ENCODE measurements around the gene WDR70. TPM values are rescaled to one million over a fixed set of nuclear protein-coding genes. Genes with fewer than 3 reads are reported as not detected.
"Not testable (repeated sequence)": the region's sequence is repeated elsewhere in the genome, so short reads cannot be mapped to it uniquely, and the experiment has no call there.

WDR70 gene
- total RNA-seq, 1 experiment from 2014 or later = 30.0 TPM

DNA sequence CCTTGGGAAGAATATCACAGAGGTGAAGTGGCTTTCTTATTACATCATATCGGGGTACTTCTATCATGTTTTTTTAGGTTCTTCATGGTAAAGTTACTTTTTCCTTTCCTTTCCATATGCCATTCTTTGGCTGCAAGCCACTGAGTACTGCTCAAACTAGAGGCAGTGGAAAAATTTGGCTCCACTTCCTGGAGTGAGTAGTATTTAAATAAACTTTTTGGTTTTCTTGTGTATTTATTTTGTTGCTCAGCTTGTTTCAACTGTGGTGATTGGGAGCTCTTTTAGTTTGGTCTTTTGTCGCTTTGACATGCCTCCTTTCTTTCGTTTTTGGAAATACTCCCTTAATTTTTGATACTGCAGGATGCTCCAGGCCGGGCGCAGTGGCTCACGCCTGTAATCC, 69.8 kb downstream of the WDR70 start:
- Mint-ChIP-seq H3K36me3 (ENCODE audit: insufficient read depth, unreplicated experiment) (no peaks in the 10 kb centered on the region), H3K4me3 (ENCODE audit: low read depth, unreplicated experiment) (no peak overlapping the region), H3K27ac (ENCODE audit: unreplicated experiment) (no peak overlapping the region), H3K27me3 (ENCODE audit: unreplicated experiment) (no peaks in the 10 kb centered on the region), H3K4me1 (ENCODE audit: low read depth, unreplicated experiment) (no peaks in the 10 kb centered on the region), H3K9me3 (ENCODE audit: low read depth, unreplicated experiment) (no peaks in the 10 kb centered on the region)
- no TSS peak for BruUV-seq (replicated peaks)
- intact Hi-C loops (cut with micrococcal nuclease; ENCODE audit: unreplicated experiment) = no loop called here
- no peak for DNase-seq
- CTCF ChIA-PET = no interaction called here
- TF ChIP-seq, protein P1, sequence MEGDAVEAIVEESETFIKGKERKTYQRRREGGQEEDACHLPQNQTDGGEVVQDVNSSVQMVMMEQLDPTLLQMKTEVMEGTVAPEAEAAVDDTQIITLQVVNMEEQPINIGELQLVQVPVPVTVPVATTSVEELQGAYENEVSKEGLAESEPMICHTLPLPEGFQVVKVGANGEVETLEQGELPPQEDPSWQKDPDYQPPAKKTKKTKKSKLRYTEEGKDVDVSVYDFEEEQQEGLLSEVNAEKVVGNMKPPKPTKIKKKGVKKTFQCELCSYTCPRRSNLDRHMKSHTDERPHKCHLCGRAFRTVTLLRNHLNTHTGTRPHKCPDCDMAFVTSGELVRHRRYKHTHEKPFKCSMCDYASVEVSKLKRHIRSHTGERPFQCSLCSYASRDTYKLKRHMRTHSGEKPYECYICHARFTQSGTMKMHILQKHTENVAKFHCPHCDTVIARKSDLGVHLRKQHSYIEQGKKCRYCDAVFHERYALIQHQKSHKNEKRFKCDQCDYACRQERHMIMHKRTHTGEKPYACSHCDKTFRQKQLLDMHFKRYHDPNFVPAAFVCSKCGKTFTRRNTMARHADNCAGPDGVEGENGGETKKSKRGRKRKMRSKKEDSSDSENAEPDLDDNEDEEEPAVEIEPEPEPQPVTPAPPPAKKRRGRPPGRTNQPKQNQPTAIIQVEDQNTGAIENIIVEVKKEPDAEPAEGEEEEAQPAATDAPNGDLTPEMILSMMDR (IDR thresholded peaks at IDR 0.05; ENCODE audit: unreplicated experiment) = no peak

GRCh38 chr5:37451991-37452390, 72.9 kb downstream of the WDR70 start:
- CTCF ChIA-PET; H3K27me3 Mint-ChIP-seq (ENCODE audit: unreplicated experiment); intact Hi-C loops (cut with micrococcal nuclease; ENCODE audit: unreplicated experiment); H3K27ac Mint-ChIP-seq (ENCODE audit: unreplicated experiment); DNase-seq; H3K9me3 Mint-ChIP-seq (ENCODE audit: low read depth, unreplicated experiment); BruUV-seq (replicated peaks); H3K4me1 Mint-ChIP-seq (ENCODE audit: low read depth, unreplicated experiment); H3K36me3 Mint-ChIP-seq (ENCODE audit: insufficient read depth, unreplicated experiment); H3K4me3 Mint-ChIP-seq (ENCODE audit: low read depth, unreplicated experiment): not testable (repeated sequence)

- BruUV-seq (replicated peaks); H3K27me3 Mint-ChIP-seq (ENCODE audit: unreplicated experiment); H3K9me3 Mint-ChIP-seq (ENCODE audit: low read depth, unreplicated experiment); H3K36me3 Mint-ChIP-seq (ENCODE audit: insufficient read depth, unreplicated experiment); intact Hi-C loops (cut with micrococcal nuclease; ENCODE audit: unreplicated experiment); H3K27ac Mint-ChIP-seq (ENCODE audit: unreplicated experiment); CTCF ChIA-PET; H3K4me3 Mint-ChIP-seq (ENCODE audit: low read depth, unreplicated experiment); H3K4me1 Mint-ChIP-seq (ENCODE audit: low read depth, unreplicated experiment); DNase-seq: not testable (repeated sequence)
These were observed 74.1 kb downstream of the WDR70 start for GRCh38 chr5:37453252-37453651.

GRCh38 chr5:37454402-37455055, 75.4 kb downstream of the WDR70 start:
- intact Hi-C loops (cut with micrococcal nuclease; ENCODE audit: unreplicated experiment); H3K36me3 Mint-ChIP-seq (ENCODE audit: insufficient read depth, unreplicated experiment); DNase-seq; H3K4me1 Mint-ChIP-seq (ENCODE audit: low read depth, unreplicated experiment); CTCF ChIA-PET; H3K9me3 Mint-ChIP-seq (ENCODE audit: low read depth, unreplicated experiment); BruUV-seq (replicated peaks); H3K4me3 Mint-ChIP-seq (ENCODE audit: low read depth, unreplicated experiment); H3K27me3 Mint-ChIP-seq (ENCODE audit: unreplicated experiment); H3K27ac Mint-ChIP-seq (ENCODE audit: unreplicated experiment): not testable (repeated sequence)

DNA sequence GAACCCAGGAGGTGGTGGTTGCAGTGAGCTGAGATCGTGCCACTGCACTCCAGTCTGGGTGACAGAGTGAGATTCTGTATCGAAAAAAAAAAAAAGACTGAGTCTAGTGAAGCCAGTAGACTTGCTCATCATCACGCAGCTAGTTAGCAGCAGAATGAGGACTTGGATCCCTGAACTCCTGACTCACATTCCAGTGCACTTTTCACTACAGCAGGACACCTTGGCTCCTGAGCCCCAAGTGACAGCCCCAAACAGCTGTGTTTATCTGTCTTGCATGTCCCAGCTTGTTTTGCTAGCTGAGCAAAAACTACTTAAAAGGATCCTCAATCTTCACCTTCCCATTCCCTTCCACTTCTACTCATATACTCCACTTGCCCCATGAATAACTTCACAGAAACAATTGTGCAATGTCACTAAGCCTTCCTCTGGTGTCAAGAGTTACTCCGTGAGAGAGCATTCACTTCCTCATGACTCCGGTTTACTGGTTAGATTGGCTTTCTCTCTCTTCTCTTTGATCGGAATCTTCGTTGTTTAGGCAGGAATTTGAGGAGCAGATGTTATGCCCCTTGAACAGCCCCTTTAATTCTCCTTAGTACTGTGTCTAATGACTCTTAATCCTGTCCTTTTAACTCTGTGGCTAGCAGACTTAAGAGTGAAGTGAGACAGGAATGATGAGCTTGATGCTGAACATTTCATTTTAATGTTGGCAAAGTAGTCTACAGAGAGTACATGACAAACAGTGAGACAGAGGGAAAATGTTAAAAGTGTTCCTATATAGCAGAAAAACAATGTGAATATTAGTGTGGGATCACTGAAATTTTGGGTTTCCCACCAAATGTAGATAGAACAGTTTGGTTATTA, 84.3 kb downstream of the WDR70 start:
- intact Hi-C loops (cut with micrococcal nuclease; ENCODE audit: unreplicated experiment); BruUV-seq (replicated peaks); H3K27me3 Mint-ChIP-seq (ENCODE audit: unreplicated experiment); CTCF ChIA-PET; H3K36me3 Mint-ChIP-seq (ENCODE audit: insufficient read depth, unreplicated experiment); H3K9me3 Mint-ChIP-seq (ENCODE audit: low read depth, unreplicated experiment); H3K4me3 Mint-ChIP-seq (ENCODE audit: low read depth, unreplicated experiment); H3K4me1 Mint-ChIP-seq (ENCODE audit: low read depth, unreplicated experiment); DNase-seq; H3K27ac Mint-ChIP-seq (ENCODE audit: unreplicated experiment): not testable (repeated sequence)

DNA sequence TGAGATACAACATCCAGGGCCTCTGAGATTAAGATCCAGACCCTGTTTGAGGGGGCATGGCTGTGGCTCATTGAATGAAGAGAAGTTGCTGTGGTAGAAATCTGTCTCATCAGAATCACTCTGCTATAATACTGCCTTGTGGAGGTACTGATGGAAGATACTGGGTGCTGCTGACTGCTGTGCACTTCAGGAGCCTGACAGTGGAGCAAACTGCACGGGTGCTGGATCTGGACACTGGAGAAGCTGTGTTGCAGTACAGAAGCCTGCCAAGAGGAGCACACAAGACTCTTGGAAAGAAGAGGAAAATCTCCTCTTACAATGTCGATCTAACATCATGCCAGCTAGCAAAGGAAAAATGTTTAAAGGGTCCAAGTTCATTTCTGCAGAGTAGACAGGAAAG, 85.5 kb downstream of the WDR70 start:
- BruUV-seq (replicated peaks); intact Hi-C loops (cut with micrococcal nuclease; ENCODE audit: unreplicated experiment); DNase-seq; H3K9me3 Mint-ChIP-seq (ENCODE audit: low read depth, unreplicated experiment); CTCF ChIA-PET; H3K27ac Mint-ChIP-seq (ENCODE audit: unreplicated experiment); H3K27me3 Mint-ChIP-seq (ENCODE audit: unreplicated experiment); H3K4me3 Mint-ChIP-seq (ENCODE audit: low read depth, unreplicated experiment); H3K36me3 Mint-ChIP-seq (ENCODE audit: insufficient read depth, unreplicated experiment); H3K4me1 Mint-ChIP-seq (ENCODE audit: low read depth, unreplicated experiment): not testable (repeated sequence)

GRCh38 chr5:37469383-37469782, 90.3 kb downstream of the WDR70 start:
- H3K36me3 Mint-ChIP-seq (ENCODE audit: insufficient read depth, unreplicated experiment); intact Hi-C loops (cut with micrococcal nuclease; ENCODE audit: unreplicated experiment); H3K27ac Mint-ChIP-seq (ENCODE audit: unreplicated experiment); H3K27me3 Mint-ChIP-seq (ENCODE audit: unreplicated experiment); DNase-seq; BruUV-seq (replicated peaks); H3K4me1 Mint-ChIP-seq (ENCODE audit: low read depth, unreplicated experiment); H3K4me3 Mint-ChIP-seq (ENCODE audit: low read depth, unreplicated experiment); CTCF ChIA-PET; H3K9me3 Mint-ChIP-seq (ENCODE audit: low read depth, unreplicated experiment): not testable (repeated sequence)
